ENCODE measurements around the gene PBX3. TPM values are rescaled to one million over a fixed set of nuclear protein-coding genes. Genes with fewer than 3 reads are reported as not detected.
A peak's percentile ranks its signal among the peaks of the same experiment; 100 is the strongest.

The PBX3 gene
- total RNA-seq, 1 experiment from 2014 or later: 46.0 TPM

- WGBS (ENCODE audit: extremely low coverage, insufficient read length, low lambda C conversion rate): no CpG with 5 or more reads among the region's 3 CpGs
- Mint-ChIP-seq H3K4me1 (no peaks in the 10 kb centered on the region; a peak in 1 of 4 replicates), H3K4me3 (no peak overlapping the region), H3K9me3 (peaks cover 13 to 16% of the 10 kb centered on the region in 2 experiments), H3K27me3 (ENCODE audit: low read depth) (no peaks in the 10 kb centered on the region), H3K36me3 (ENCODE audit: insufficient read depth in 1 of 3, low read depth in 3 of 3) (peaks cover 25 to 51% (median 40%) of the 10 kb centered on the region in 3 experiments), H3K27ac (0 out of 7 replicates have a peak overlapping the region, but pooled peaks of 1 of the 3 experiments have one; percentile 56)
- H3K79me2 ChIP-seq (ENCODE audit: insufficient read depth, low read length): no peaks in the 10 kb centered on the region
- no peak overlapping the region for H2BK20ac ChIP-seq (ENCODE audit: low read depth, low read length, poor library complexity, severe bottlenecking)
- DNase-seq: no peak
- H3K4me2 ChIP-seq (ENCODE audit: insufficient read depth, insufficient read length, low read length): no peak overlapping the region
- H2BK12ac ChIP-seq (ENCODE audit: insufficient read length, low read depth, low read length): no peak overlapping the region
- H3K9ac ChIP-seq (ENCODE audit: extremely low read depth, insufficient read length, low read length): no peak overlapping the region
- no peak overlapping the region for H3K4ac ChIP-seq (ENCODE audit: low read depth, low read length)
- no peak overlapping the region for H4K8ac ChIP-seq (replicated peaks; ENCODE audit: insufficient read length, low read depth, low read length)
- H3K9me3 ChIP-seq (ENCODE audit: control insufficient read depth, low read depth, low read length): no peaks in the 10 kb centered on the region
- no peak overlapping the region for H3K27ac ChIP-seq (ENCODE audit: insufficient read length, low read depth, low read length)
- no peaks in the 10 kb centered on the region for H3K27me3 ChIP-seq (ENCODE audit: insufficient read depth, low read length)
- no peak overlapping the region for H4K5ac ChIP-seq (ENCODE audit: insufficient read length, low read depth, low read length)
- no peak overlapping the region for H3K56ac ChIP-seq (ENCODE audit: insufficient read length, low read depth, low read length)
- no peak overlapping the region for H2AFZ ChIP-seq (ENCODE audit: low read length)
- H3K23me2 ChIP-seq (ENCODE audit: insufficient read length, low read depth, low read length, poor library complexity, severe bottlenecking): no peaks in the 10 kb centered on the region
- TF ChIP-seq, protein P1, sequence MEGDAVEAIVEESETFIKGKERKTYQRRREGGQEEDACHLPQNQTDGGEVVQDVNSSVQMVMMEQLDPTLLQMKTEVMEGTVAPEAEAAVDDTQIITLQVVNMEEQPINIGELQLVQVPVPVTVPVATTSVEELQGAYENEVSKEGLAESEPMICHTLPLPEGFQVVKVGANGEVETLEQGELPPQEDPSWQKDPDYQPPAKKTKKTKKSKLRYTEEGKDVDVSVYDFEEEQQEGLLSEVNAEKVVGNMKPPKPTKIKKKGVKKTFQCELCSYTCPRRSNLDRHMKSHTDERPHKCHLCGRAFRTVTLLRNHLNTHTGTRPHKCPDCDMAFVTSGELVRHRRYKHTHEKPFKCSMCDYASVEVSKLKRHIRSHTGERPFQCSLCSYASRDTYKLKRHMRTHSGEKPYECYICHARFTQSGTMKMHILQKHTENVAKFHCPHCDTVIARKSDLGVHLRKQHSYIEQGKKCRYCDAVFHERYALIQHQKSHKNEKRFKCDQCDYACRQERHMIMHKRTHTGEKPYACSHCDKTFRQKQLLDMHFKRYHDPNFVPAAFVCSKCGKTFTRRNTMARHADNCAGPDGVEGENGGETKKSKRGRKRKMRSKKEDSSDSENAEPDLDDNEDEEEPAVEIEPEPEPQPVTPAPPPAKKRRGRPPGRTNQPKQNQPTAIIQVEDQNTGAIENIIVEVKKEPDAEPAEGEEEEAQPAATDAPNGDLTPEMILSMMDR (conservative IDR thresholded peaks at IDR 0.05): no peak
- no peak overlapping the region for H3K14ac ChIP-seq (ENCODE audit: insufficient read depth, low read length)
- no peaks in the 10 kb centered on the region for H4K20me1 ChIP-seq (ENCODE audit: control insufficient read depth, insufficient read depth, insufficient read length)
- H3K18ac ChIP-seq (ENCODE audit: insufficient read length, low read depth, low read length): no peak overlapping the region
- H3K79me1 ChIP-seq (ENCODE audit: insufficient read depth, low read depth, low read length, poor library complexity, severe bottlenecking): no peaks in the 10 kb centered on the region
- no peak overlapping the region for H4K91ac ChIP-seq (ENCODE audit: insufficient read length, low read depth, low read length)
- no peak overlapping the region for H3K23ac ChIP-seq (ENCODE audit: insufficient read length, low read depth, low read length)
- H2BK120ac ChIP-seq (ENCODE audit: low read depth, low read length, poor library complexity, severe bottlenecking): no peak overlapping the region
- H2BK5ac ChIP-seq (ENCODE audit: insufficient read length, low read length): no peak overlapping the region
- no peak overlapping the region for H2BK15ac ChIP-seq (ENCODE audit: low read depth, low read length)
- H3T11ph ChIP-seq (ENCODE audit: low read length): no peak overlapping the region
- H3K4me1 ChIP-seq (ENCODE audit: insufficient read depth, low read length): no peaks in the 10 kb centered on the region
- no peak overlapping the region for H2AK5ac ChIP-seq (ENCODE audit: insufficient read length, low read length)
These were observed 195.0 kb downstream of the PBX3 start for GRCh38 chr9:125942125-125942524.
